Psoas muscle (tissue), 8 donors: ENCODE results near the gene MTFR1L. TPM values are rescaled to one million over a fixed set of nuclear protein-coding genes. Genes with fewer than 3 reads are reported as not detected.
A peak's percentile ranks its signal among the peaks of the same experiment; 100 is the strongest.

Experiments used
- ATAC-seq, 4 donors: fragments of 200-7000 bp; cut with Tn5 transposase; one replicate each; pipeline ENCODE4 v1.9.1; 2020; ENCODE audit warnings: moderate library complexity in 3 of 4, mild to moderate bottlenecking in 2 of 4
- DNase-seq, 2 donors: peaks; one replicate each; pipeline ENCODE4 v3.0.0-alpha.2; 2020
- H3K27ac ChIP-seq: fragments of 200-600 bp; one replicate; pipeline ENCODE4 v1.8.0; 2022
- H3K27me3 ChIP-seq, 3 donors: fragments of 200-600 bp in 1 of 3; one replicate each; pipeline versions ENCODE4 v1.6.1 to v1.8.0; 2013 to 2022; ENCODE audit warnings: low read length in 2 of 3, mild to moderate bottlenecking in 2 of 3, moderate library complexity in 1 of 3; ENCODE audit not compliant: insufficient read depth in 3 of 3
- H3K36me3 ChIP-seq, 2 donors: fragments of 200-600 bp in 1 of 2; one replicate each; pipeline versions ENCODE4 v1.6.1 to v1.8.0; 2013 to 2022; ENCODE audit warnings: low read depth in 1 of 2, mild to moderate bottlenecking in 1 of 2, moderate library complexity in 1 of 2; ENCODE audit not compliant: insufficient read depth in 1 of 2
- H3K4me1 ChIP-seq: fragments of 200-600 bp; one replicate; pipeline ENCODE4 v1.8.0; 2022
- H3K4me3 ChIP-seq: fragments of 200-600 bp; one replicate; pipeline ENCODE4 v1.8.0; 2022; ENCODE audit warnings: mild to moderate bottlenecking
- H3K9me3 ChIP-seq: fragments of 200-600 bp; one replicate; pipeline ENCODE4 v1.8.0; 2022
- CTCF ChIP-seq: fragments of 200-600 bp; IDR thresholded peaks from one replicate; pipeline ENCODE4 v1.8.0; 2022; ENCODE audit warnings: antibody characterized with exemption
- WGBS, 3 donors: extraction: QIAGEN DNeasy Blood & Tissue Kit; methylation state at CpG; one replicate each; pipeline versions ENCODE4 v1.1.6 to v1.1.7; 2013; 5-methylcytosine and 5-hydroxymethylcytosine counted together
- intact Hi-C, 2 donors: fragments of 100-400 bp; cut with DNase I; formaldehyde crosslinking; loops; one replicate each; pipeline versions ENCODE4 v1.11.0 to v1.14.2; 2022
- polyA plus RNA-seq, 3 donors: library from polyadenylated mRNA; stranded (reverse); fragments of 200-250 nt; gene quantifications; one replicate each; pipeline ENCODE4 v1.2.3, GENCODE V29; 2013
- total RNA-seq, 4 donors: library from RNA; stranded (reverse); fragmentation: NEBNext Ultra II Directional in 2 of 4; extraction: Animal tissue kit (Norgen Biotek cat#: 25700) in 2 of 4; gene quantifications; one replicate each; pipeline versions ENCODE4 v1.2.1 to v1.2.4, GENCODE V29; 2021 to 2023
- donor health status: healthy with polysubstance abuse.
- donor health status: DM: no; HTN: no; CAD: no; lungs with moderate emphysema.
- donor health status: Bipolar disorder and iron deficiency.
- donor health status: healthy.
- donor health status: DM: yes; HTN: yes; CAD: no.
- donor health status: DM: no; HTN: no; CAD: no.
- donor health status: DM: no; HTN: no; CAD: no.
- donor health status: DM: yes; HTN: yes; CAD: no.

The MTFR1L gene
- total and polyA plus RNA-seq, 7 donors = 85.2 to 135 (median 99.2) TPM

GRCh38 chr1:25875856-25876692 lies 56.3 kb downstream of the MTFR1L start:
- peaks cover 17% of the 10 kb centered on the region for H3K4me1 ChIP-seq
- H3K36me3 ChIP-seq = no peaks in the 10 kb centered on the region
- no peak for TF ChIP-seq CTCF
- DNase-seq (no peak), ATAC-seq (peak; percentile 20 to 62 (median 54))
- H3K9me3 ChIP-seq = no peaks in the 10 kb centered on the region
- H3K27ac ChIP-seq = peak overlapping the region; percentile 67
- intact Hi-C loops = no loop called here
- WGBS, 3 donors = 31 to 48% (median 32%) methylated on average over 26 to 32 of the region's 32 CpGs
- H3K4me3 ChIP-seq = peak overlapping the region; percentile 78
- H3K27me3 ChIP-seq = no peaks in the 10 kb centered on the region

DNA sequence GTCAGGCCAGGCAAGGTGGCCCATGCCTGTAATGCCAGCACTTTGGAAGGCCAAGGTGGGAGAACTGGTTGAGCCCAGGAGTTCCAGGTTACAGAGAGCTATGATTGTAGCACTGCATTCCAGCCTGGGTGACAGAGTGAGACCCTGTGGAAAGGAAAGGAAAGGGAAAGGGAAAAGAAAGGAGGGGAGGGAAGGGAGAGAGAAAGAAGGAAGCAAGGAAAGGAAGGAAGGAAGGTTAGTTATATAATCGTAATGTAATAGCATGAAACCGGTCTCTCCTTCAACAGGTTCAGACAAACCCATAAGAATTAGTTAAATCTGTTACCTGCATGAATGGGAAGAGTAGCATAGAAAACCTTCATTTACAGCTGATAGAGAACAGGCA lies 56.9 kb downstream of the MTFR1L start:
- WGBS, 3 donors = 62 to 75% (median 65%) methylated on average over 2 of the region's 2 CpGs
- no peak for TF ChIP-seq CTCF
- no peaks in the 10 kb centered on the region for H3K36me3 ChIP-seq
- no peaks in the 10 kb centered on the region for H3K9me3 ChIP-seq
- H3K27ac ChIP-seq = no peak overlapping the region
- ATAC-seq = no peak
- intact Hi-C loops = no loop called here
- H3K4me3 ChIP-seq = no peak overlapping the region
- peaks cover 15% of the 10 kb centered on the region for H3K4me1 ChIP-seq
- no peaks in the 10 kb centered on the region for H3K27me3 ChIP-seq
- DNase-seq = peak in 1 of 2 donors; percentile 11

DNA sequence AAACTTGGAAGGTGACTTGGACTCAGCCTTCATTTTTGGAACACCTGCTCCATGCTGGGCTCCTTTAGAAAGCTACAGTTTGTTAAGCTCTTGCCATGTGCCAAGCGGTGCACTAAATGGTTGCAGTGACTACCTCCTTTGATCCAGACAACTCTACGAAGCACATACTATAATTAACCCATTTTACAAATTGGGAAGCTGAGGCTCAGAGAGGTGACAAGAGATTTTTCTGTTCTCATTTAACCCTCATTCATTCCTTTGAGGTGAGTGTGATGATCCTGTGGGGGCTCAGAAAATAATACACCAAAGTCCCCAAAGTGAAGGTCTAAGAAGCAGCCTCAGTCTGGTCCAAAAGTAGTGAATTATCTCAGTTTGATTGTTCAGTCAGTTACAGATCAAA lies 57.4 kb downstream of the MTFR1L start:
- H3K4me1 ChIP-seq = peaks cover 11% of the 10 kb centered on the region
- no peak for TF ChIP-seq CTCF
- intact Hi-C loops = no loop called here
- no peak overlapping the region for H3K4me3 ChIP-seq
- ATAC-seq = no peak
- peak in 1 of 2 donors; percentile 4 for DNase-seq
- H3K27me3 ChIP-seq = no peaks in the 10 kb centered on the region
- WGBS, 3 donors = 87 to 96% (median 90%) methylated on average over 2 of the region's 2 CpGs
- no peaks in the 10 kb centered on the region for H3K36me3 ChIP-seq
- no peaks in the 10 kb centered on the region for H3K9me3 ChIP-seq
- H3K27ac ChIP-seq = no peak overlapping the region

DNA sequence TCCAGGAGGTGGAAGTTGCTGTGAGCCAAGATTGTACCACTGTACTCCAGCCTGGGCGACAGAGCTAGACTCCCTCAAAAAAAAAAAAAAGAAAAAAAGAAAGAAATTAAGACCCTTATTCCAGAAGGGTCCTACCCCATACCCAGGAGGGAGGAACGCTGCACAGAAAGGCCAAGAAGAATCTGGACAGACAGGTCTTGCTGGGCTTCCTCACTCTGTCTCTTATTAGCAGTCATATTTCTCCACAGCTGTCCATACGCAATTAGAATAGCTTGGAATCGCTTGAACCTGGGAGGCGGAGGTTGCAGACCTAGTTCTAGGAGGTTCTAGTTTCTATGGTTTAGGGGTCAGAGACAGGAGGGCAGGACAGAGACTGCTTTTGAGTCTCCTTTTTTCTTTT lies 58.9 kb downstream of the MTFR1L start:
- intact Hi-C loops = no loop called here
- Histone ChIP-seq H3K4me1 (peaks cover 10% of the 10 kb centered on the region), H3K9me3 (no peaks in the 10 kb centered on the region), H3K27me3 (no peaks in the 10 kb centered on the region), H3K27ac (no peak overlapping the region), H3K36me3 (no peaks in the 10 kb centered on the region), H3K4me3 (no peak overlapping the region)
- TF ChIP-seq CTCF = no peak
- ATAC-seq = no peak
- DNase-seq = peak in 1 of 2 donors; percentile 32
- WGBS, 3 donors = 87 to 94% (median 87%) methylated on average over 5 of the region's 5 CpGs
